ENCODE results near the gene CLEC1A. TPM values are rescaled to one million over a fixed set of nuclear protein-coding genes. Genes with fewer than 3 reads are reported as not detected.

The CLEC1A gene
- total RNA-seq, 1 experiment from 2014 or later: not detected

DNA sequence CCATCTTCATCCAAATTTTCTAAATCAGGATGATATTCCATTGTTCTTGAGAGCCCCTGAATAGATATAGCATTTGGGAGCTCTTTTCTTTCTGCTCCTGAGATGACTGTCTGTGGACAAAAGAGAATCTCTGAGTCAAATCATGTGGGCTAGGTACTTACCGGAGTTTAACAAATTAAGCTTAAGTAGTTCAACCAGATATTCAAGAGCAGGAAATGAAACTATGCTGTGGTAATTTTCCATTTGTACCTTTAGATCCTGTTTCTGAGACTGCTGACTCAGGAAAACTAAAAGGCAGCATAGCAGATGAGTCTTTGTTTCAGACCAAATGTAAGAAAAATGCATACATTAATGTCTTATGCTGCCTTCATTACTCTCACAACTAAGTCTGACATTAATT lies 31.3 kb upstream of the CLEC1A start, which contains the start of gene CLEC7A:
Gene CLEC7A, minus strand, starts transcription at position 158 of the 400 bp plus-strand sequence. Its CDS starts 117 bp downstream, at position 41.
- Mint-ChIP-seq H3K36me3 (ENCODE audit: insufficient read depth, unreplicated experiment) (no peaks in the 10 kb centered on the region), H3K27ac (ENCODE audit: unreplicated experiment) (no peak within 1 kb of the TSS), H3K9me3 (ENCODE audit: low read depth, unreplicated experiment) (no peaks in the 10 kb centered on the region), H3K4me1 (ENCODE audit: low read depth, unreplicated experiment) (no peaks in the 10 kb centered on the region), H3K27me3 (ENCODE audit: unreplicated experiment) (no peaks in the 10 kb centered on the region), H3K4me3 (ENCODE audit: low read depth, unreplicated experiment) (no peak within 1 kb of the TSS)
- TF ChIP-seq, protein P1, sequence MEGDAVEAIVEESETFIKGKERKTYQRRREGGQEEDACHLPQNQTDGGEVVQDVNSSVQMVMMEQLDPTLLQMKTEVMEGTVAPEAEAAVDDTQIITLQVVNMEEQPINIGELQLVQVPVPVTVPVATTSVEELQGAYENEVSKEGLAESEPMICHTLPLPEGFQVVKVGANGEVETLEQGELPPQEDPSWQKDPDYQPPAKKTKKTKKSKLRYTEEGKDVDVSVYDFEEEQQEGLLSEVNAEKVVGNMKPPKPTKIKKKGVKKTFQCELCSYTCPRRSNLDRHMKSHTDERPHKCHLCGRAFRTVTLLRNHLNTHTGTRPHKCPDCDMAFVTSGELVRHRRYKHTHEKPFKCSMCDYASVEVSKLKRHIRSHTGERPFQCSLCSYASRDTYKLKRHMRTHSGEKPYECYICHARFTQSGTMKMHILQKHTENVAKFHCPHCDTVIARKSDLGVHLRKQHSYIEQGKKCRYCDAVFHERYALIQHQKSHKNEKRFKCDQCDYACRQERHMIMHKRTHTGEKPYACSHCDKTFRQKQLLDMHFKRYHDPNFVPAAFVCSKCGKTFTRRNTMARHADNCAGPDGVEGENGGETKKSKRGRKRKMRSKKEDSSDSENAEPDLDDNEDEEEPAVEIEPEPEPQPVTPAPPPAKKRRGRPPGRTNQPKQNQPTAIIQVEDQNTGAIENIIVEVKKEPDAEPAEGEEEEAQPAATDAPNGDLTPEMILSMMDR (IDR thresholded peaks at IDR 0.05; ENCODE audit: unreplicated experiment): no peak
- CTCF ChIA-PET: interaction anchor here (0.6 to 1.5 kb wide), 2 partner anchors 120 to 799 kb away, joined by 6 to 9 read pairs; partner anchors contain the start of gene CLEC12B
- intact Hi-C loops (cut with micrococcal nuclease; ENCODE audit: unreplicated experiment): no loop called here
- no TSS peak for BruUV-seq (replicated peaks)
- no peak for DNase-seq

DNA sequence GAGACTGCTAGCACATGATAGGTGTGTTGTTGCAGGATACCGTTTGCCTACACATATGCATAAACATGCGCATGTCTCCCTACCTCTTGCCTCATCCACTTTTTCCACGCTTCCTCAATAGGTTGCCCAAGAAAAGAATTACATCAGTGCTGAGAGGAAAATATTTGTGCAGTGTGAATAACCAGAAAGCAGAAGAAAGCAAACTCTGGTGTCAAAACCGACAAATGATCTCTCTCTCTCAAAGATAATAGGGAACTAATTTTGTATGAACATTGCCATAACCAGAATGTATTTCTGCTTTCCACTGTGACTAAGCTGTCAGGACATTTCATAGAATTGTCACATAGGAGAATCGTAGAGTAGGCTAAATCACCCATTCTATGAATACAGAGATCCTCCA lies 29.9 kb upstream of the CLEC1A start:
- intact Hi-C loops (cut with micrococcal nuclease; ENCODE audit: unreplicated experiment): no loop called here

DNA sequence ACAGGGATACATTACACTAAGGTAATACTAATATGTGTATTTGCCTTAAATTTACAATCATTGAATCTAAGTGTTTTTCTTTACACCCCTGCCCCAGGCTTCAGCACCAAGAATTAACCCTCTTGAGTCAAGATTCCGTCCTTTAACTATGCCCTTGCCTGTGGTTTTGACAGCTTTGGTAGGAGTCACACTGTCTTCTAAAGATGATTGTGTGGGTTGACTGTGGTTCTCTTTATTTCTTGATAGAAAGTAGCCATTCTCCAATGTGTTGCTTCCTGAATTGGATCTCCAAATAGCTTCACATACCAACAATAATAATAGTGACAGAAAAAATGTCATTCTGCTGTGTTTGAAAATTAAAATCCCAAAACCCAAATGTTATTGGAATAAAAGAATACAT lies 27.6 kb upstream of the CLEC1A start:
- no peaks in the 10 kb centered on the region for H3K36me3 Mint-ChIP-seq (ENCODE audit: insufficient read depth, unreplicated experiment)
- BruUV-seq (replicated peaks): no TSS peak
- H3K9me3 Mint-ChIP-seq (ENCODE audit: low read depth, unreplicated experiment): no peaks in the 10 kb centered on the region
- DNase-seq: no peak
- H3K27me3 Mint-ChIP-seq (ENCODE audit: unreplicated experiment): no peaks in the 10 kb centered on the region
- intact Hi-C loops (cut with micrococcal nuclease; ENCODE audit: unreplicated experiment): no loop called here
- no peaks in the 10 kb centered on the region for H3K4me1 Mint-ChIP-seq (ENCODE audit: low read depth, unreplicated experiment)
- H3K4me3 Mint-ChIP-seq (ENCODE audit: low read depth, unreplicated experiment): no peak overlapping the region
- no peak overlapping the region for H3K27ac Mint-ChIP-seq (ENCODE audit: unreplicated experiment)
- CTCF ChIA-PET: no interaction called here
- TF ChIP-seq, protein P1 (IDR thresholded peaks at IDR 0.05; ENCODE audit: unreplicated experiment): no peak

More for the DNA sequence above, 29.9 kb upstream of the CLEC1A start:
- no peaks in the 10 kb centered on the region for H3K4me1 Mint-ChIP-seq (ENCODE audit: low read depth, unreplicated experiment)
- H3K4me3 Mint-ChIP-seq (ENCODE audit: low read depth, unreplicated experiment): no peak overlapping the region
- CTCF ChIA-PET: no interaction called here
- H3K27me3 Mint-ChIP-seq (ENCODE audit: unreplicated experiment): no peaks in the 10 kb centered on the region
- H3K36me3 Mint-ChIP-seq (ENCODE audit: insufficient read depth, unreplicated experiment): no peaks in the 10 kb centered on the region
- DNase-seq: no peak
- TF ChIP-seq, protein P1 (IDR thresholded peaks at IDR 0.05; ENCODE audit: unreplicated experiment): no peak
- no peaks in the 10 kb centered on the region for H3K9me3 Mint-ChIP-seq (ENCODE audit: low read depth, unreplicated experiment)
- no TSS peak for BruUV-seq (replicated peaks)
- H3K27ac Mint-ChIP-seq (ENCODE audit: unreplicated experiment): no peak overlapping the region

DNA sequence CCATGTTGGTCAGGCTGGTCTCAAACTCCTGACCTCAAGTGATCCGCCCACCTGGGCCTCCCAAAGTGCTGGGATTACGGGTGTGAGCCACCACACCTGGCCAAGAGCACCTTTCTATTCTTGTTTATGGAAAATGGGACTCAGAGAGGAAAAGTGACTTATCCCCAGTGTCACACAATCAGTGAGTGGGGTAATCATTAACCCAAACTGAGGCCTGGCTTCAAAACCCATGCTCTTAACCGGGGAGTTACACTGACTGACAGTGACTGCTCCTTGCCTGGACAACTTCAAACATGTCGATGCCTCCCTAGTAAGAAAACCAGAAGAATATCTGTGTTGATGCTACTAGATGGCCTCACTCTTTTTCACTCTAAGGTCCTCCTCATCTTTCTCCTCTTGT lies 23.9 kb upstream of the CLEC1A start:
- H3K27me3 Mint-ChIP-seq (ENCODE audit: unreplicated experiment): no peaks in the 10 kb centered on the region
- no peak overlapping the region for H3K4me3 Mint-ChIP-seq (ENCODE audit: low read depth, unreplicated experiment)
- H3K27ac Mint-ChIP-seq (ENCODE audit: unreplicated experiment): no peak overlapping the region
- CTCF ChIA-PET: no interaction called here
- DNase-seq: no peak
- no peaks in the 10 kb centered on the region for H3K9me3 Mint-ChIP-seq (ENCODE audit: low read depth, unreplicated experiment)
- intact Hi-C loops (cut with micrococcal nuclease; ENCODE audit: unreplicated experiment): no loop called here
- TF ChIP-seq, protein P1 (IDR thresholded peaks at IDR 0.05; ENCODE audit: unreplicated experiment): no peak
- BruUV-seq (replicated peaks): no TSS peak
- no peaks in the 10 kb centered on the region for H3K4me1 Mint-ChIP-seq (ENCODE audit: low read depth, unreplicated experiment)
- H3K36me3 Mint-ChIP-seq (ENCODE audit: insufficient read depth, unreplicated experiment): no peaks in the 10 kb centered on the region

Data from Calu3 (cell line).